Panc1 (cell line): Measurements from ENCODE around the gene SLC25A34. TPM values are rescaled to one million over a fixed set of nuclear protein-coding genes. Genes with fewer than 3 reads are reported as not detected.
A peak's percentile ranks its signal among the peaks of the same experiment; 100 is the strongest.

Source experiments
- ATAC-seq: fragments of 200-7000 bp; cut with Tn5 transposase; 2 replicates; pipeline ENCODE4 v1.9.1; 2020; ENCODE audit warnings: mild to moderate bottlenecking, moderate library complexity
- BruUV-seq: library from RNA; stranded (reverse); fragments of 400-500 nt; replicated peaks from 2 replicates; lab custom pipeline; 2021; lab: Mats Ljungman, UMichigan
- CTCF ChIA-PET: fragments of 300-600 bp; sonication (Branson Sonifier 250); formaldehyde crosslinking; loops from one replicate; lab custom pipeline; 2022; ENCODE audit warnings: antibody characterized with exemption; lab: Charles Lee
- POLR2A ChIA-PET: fragments of 300-600 bp; sonication (Branson Sonifier 250); formaldehyde crosslinking; loops from one replicate; lab custom pipeline; 2022; ENCODE audit warnings: antibody characterized with exemption; lab: Charles Lee
- DNase-seq: peaks from one replicate; pipeline ENCODE4 v3.0.0-alpha.2; 2010; ENCODE audit warnings: low read depth, low spot score
- H3K27ac ChIP-seq: 2 replicates; pipeline ENCODE4 v1.5.1; 2011; ENCODE audit warnings: mild to moderate bottlenecking, low read length, inconsistent platforms
- H3K27me3 ChIP-seq: fragments of 200-500 bp; sonication (Bioruptor generic); 2 replicates; pipeline ENCODE4 v1.6.0; 2014; ENCODE audit warnings: low read length, inconsistent platforms; ENCODE audit not compliant: control insufficient read depth, insufficient read depth
- H3K36me3 ChIP-seq: fragments of 200-500 bp; sonication (Bioruptor generic); 2 replicates; pipeline ENCODE4 v1.5.1; 2014; ENCODE audit warnings: inconsistent platforms, mild to moderate bottlenecking, low read length, moderate library complexity; ENCODE audit not compliant: control insufficient read depth, insufficient read depth
- H3K4me1 ChIP-seq: 2 replicates; pipeline ENCODE4 v1.5.1; 2011; ENCODE audit warnings: inconsistent platforms, mild to moderate bottlenecking, low read length, moderate library complexity; ENCODE audit not compliant: control insufficient read depth, insufficient read depth
- H3K4me3 ChIP-seq, 2 experiments: 2 replicates each; pipeline ENCODE4 v1.5.1; 2011 to 2012; ENCODE audit warnings: low read depth in 2 of 2, low read length in 2 of 2, mild to moderate bottlenecking in 2 of 2, inconsistent platforms in 1 of 2, moderate library complexity in 1 of 2
- H3K9me3 ChIP-seq: fragments of 200-500 bp; sonication (Bioruptor generic); 2 replicates; pipeline ENCODE4 v1.5.1; 2014; ENCODE audit warnings: low read depth, mild to moderate bottlenecking, inconsistent platforms, low read length, moderate library complexity; ENCODE audit not compliant: control insufficient read depth, insufficient read depth
- POLR2AphosphoS5 ChIP-seq: IDR thresholded peaks from 2 replicates; pipeline ENCODE4 v1.6.1; 2012; ENCODE audit warnings: mild to moderate bottlenecking, low read depth, low read length, moderate library complexity
- SIN3A ChIP-seq: IDR thresholded peaks from 2 replicates; pipeline ENCODE4 v1.6.1; 2012; ENCODE audit warnings: low read depth, mild to moderate bottlenecking, low read length, moderate library complexity, borderline replicate concordance; ENCODE audit not compliant: insufficient read depth
- TCF7L2 ChIP-seq: IDR thresholded peaks from 2 replicates; pipeline ENCODE4 v1.6.1; 2011; ENCODE audit warnings: mild to moderate bottlenecking, low read depth, low read length, inconsistent platforms
- in situ Hi-C: cut with HindIII; loops from 2 replicates; pipeline ENCODE4 v1.10.0; 2016; ENCODE audit warnings: low sequenced_read_pairs, low pct_unique_long_range_greater_than_20kb
- intact Hi-C: fragments of 100-400 bp; cut with micrococcal nuclease; formaldehyde crosslinking; loops from one replicate; pipeline ENCODE4 v1.10.0; 2022; ENCODE audit not compliant: unreplicated experiment
- total RNA-seq: library from RNA; stranded (reverse); gene quantifications from one replicate; pipeline ENCODE4 v1.2.1, GENCODE V29; 2021; ENCODE audit not compliant: unreplicated experiment
- TF ChIP-seq, protein P1 (sequence below), 2 experiments: IDR thresholded peaks; 2 replicates each; pipeline ENCODE4 v1.6.1; 2011 to 2012; ENCODE audit warnings: low read depth in 2 of 2, control low read depth in 1 of 2, low read length in 1 of 2, mild to moderate bottlenecking in 1 of 2, moderate library complexity in 1 of 2; ENCODE audit not compliant: insufficient read depth in 1 of 2
- TF ChIP-seq, protein P2 (sequence below): fragments of 450-650 bp; IDR thresholded peaks from 2 replicates; pipeline ENCODE4 v1.5.1; 2017; ENCODE audit warnings: mild to moderate bottlenecking

SLC25A34 gene
- total RNA-seq, 1 experiment from 2014 or later: 0.64 TPM

DNA sequence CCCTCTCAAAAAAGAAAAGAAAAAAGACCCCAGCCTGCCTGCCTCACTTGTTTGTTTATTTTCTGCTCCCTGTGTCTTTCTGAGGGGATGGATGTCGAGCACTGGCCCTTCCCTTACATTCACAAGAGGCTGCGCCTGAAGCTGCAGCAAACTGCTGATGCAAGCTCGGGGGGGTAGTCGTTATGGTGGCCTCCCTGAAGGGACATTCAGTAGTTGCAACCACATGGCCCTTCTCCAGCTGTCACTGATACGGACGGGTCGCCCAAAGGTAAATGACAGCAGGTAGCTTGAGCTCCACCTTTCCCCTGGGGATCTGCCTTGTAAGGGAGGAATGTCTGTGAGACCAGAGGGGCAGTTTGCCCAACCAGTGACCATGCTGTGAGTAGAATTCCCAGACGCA lies 34.3 kb upstream of the SLC25A34 start:
- Histone ChIP-seq H3K4me3 (no peak overlapping the region), H3K9me3 (no peaks in the 10 kb centered on the region), H3K36me3 (no peaks in the 10 kb centered on the region), H3K4me1 (peaks cover 3% of the 10 kb centered on the region; the same call in 1 of the 2 replicates), H3K27ac (no peak overlapping the region), H3K27me3 (no peaks in the 10 kb centered on the region)
- POLR2A ChIA-PET: interaction anchor here (0.6 kb wide), 1 partner anchor 35 kb away, joined by 3 read pairs; no protein-coding TSS in a partner anchor
- intact Hi-C loops (no loop called here), in situ Hi-C loops (no loop called here)
- no peak for DNase-seq
- no TSS peak for BruUV-seq
- CTCF ChIA-PET: interaction anchor here (0.5 to 0.6 kb wide), 2 partner anchors 49 to 75 kb away, joined by 3 to 6 read pairs; no protein-coding TSS in a partner anchor
- ATAC-seq: no peak
- TF ChIP-seq, protein P1, sequence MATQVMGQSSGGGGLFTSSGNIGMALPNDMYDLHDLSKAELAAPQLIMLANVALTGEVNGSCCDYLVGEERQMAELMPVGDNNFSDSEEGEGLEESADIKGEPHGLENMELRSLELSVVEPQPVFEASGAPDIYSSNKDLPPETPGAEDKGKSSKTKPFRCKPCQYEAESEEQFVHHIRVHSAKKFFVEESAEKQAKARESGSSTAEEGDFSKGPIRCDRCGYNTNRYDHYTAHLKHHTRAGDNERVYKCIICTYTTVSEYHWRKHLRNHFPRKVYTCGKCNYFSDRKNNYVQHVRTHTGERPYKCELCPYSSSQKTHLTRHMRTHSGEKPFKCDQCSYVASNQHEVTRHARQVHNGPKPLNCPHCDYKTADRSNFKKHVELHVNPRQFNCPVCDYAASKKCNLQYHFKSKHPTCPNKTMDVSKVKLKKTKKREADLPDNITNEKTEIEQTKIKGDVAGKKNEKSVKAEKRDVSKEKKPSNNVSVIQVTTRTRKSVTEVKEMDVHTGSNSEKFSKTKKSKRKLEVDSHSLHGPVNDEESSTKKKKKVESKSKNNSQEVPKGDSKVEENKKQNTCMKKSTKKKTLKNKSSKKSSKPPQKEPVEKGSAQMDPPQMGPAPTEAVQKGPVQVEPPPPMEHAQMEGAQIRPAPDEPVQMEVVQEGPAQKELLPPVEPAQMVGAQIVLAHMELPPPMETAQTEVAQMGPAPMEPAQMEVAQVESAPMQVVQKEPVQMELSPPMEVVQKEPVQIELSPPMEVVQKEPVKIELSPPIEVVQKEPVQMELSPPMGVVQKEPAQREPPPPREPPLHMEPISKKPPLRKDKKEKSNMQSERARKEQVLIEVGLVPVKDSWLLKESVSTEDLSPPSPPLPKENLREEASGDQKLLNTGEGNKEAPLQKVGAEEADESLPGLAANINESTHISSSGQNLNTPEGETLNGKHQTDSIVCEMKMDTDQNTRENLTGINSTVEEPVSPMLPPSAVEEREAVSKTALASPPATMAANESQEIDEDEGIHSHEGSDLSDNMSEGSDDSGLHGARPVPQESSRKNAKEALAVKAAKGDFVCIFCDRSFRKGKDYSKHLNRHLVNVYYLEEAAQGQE (IDR thresholded peaks at IDR 0.05; ENCODE audit: insufficient read depth in 1 of 2, low read depth in 2 of 2, low read length in 1 of 2): no peak
- TF ChIP-seq TCF7L2 (no peak), POLR2AphosphoS5 (no peak), SIN3A (no peak)
- TF ChIP-seq, protein P2, sequence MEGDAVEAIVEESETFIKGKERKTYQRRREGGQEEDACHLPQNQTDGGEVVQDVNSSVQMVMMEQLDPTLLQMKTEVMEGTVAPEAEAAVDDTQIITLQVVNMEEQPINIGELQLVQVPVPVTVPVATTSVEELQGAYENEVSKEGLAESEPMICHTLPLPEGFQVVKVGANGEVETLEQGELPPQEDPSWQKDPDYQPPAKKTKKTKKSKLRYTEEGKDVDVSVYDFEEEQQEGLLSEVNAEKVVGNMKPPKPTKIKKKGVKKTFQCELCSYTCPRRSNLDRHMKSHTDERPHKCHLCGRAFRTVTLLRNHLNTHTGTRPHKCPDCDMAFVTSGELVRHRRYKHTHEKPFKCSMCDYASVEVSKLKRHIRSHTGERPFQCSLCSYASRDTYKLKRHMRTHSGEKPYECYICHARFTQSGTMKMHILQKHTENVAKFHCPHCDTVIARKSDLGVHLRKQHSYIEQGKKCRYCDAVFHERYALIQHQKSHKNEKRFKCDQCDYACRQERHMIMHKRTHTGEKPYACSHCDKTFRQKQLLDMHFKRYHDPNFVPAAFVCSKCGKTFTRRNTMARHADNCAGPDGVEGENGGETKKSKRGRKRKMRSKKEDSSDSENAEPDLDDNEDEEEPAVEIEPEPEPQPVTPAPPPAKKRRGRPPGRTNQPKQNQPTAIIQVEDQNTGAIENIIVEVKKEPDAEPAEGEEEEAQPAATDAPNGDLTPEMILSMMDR: no peak

DNA sequence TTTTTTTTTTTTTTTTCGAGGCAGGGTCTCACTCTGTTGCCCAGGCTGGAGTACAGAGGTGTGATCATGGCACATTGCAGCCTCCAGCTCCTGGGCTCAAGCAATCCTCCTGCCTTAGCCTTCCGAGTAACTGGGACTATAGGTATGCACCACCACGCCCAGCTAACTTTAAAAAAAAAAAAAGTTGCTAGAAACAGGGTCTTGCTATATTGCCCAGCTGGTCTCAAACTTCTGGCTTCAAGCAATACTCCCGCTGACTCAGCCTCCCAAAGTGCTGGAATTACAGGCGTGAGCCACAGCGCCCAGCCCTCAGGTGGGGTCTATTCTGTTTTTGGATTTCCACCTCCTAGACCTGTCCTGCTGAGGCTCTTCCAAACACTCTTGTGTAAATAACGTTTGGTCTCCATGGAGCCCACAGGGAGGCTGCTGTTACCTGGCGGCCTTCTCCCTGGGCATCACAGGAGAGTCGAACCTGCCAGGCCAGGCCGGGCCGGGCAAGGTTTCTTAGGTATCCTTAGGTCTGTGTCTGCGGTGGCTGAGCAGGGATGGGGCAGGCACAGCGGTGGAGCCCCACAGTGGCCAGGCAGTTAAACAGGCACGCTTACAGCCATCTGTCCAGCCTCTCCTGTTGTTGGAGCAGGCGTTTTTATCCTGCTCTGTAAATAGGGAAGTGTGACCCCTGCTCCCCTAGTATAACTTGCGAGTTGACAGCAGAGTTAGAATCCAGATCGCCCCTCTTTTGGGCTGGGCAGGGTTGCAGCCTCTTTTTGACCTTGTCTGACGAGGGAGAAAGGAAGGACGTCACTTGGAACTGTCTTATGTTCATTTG lies 33.1 kb upstream of the SLC25A34 start:
- BruUV-seq: no TSS peak
- ChIA-PET CTCF (no interaction called here), POLR2A (interaction anchor here (0.5 kb wide), 1 partner anchor 13 kb away, joined by 4 read pairs; no protein-coding TSS in a partner anchor)
- Histone ChIP-seq H3K4me1 (peaks cover 3% of the 10 kb centered on the region; the same call in 1 of the 2 replicates), H3K9me3 (no peaks in the 10 kb centered on the region), H3K4me3 (no peak overlapping the region), H3K27ac (no peak overlapping the region), H3K27me3 (no peaks in the 10 kb centered on the region), H3K36me3 (no peaks in the 10 kb centered on the region)
- ATAC-seq: peak; percentile 87
- no peak for DNase-seq
- TF ChIP-seq SIN3A (no peak), POLR2AphosphoS5 (no peak), TCF7L2 (no peak)
- TF ChIP-seq, protein P2: no peak; the same call in 1 of the 2 replicates
- TF ChIP-seq, protein P1 (IDR thresholded peaks at IDR 0.05; ENCODE audit: insufficient read depth in 1 of 2, low read depth in 2 of 2, low read length in 1 of 2): no peak
- in situ Hi-C loops: no loop called here
- intact Hi-C loops: no loop called here
